Activated gamma-delta T cell treated with anti-CD3 and anti-CD28 coated beads, Interleukin-2, amount 50 U/mL, for 16 hours (primary cell): Measurements from ENCODE around the gene DRICH1.
"Not testable (repeated sequence)": the region's sequence is repeated elsewhere in the genome, so short reads cannot be mapped to it uniquely, and the experiment has no call there.

Experiments used
- DNase-seq: peaks from one replicate; pipeline ENCODE4 v3.0.0-alpha.2; 2020; ENCODE audit warnings: low read depth

The DRICH1 gene

GRCh38 chr22:23566705-23567475 is 65.2 kb downstream of the DRICH1 start:
- no peak for DNase-seq

- no peak for DNase-seq
Measured at GRCh38 chr22:23565915-23566704, 66.0 kb downstream of the DRICH1 start.

- no peak for DNase-seq
Measured at GRCh38 chr22:23565305-23565914, 66.7 kb downstream of the DRICH1 start.

- DNase-seq: no peak
Measured at GRCh38 chr22:23564276-23564675, 67.8 kb downstream of the DRICH1 start.

- no peak for DNase-seq
Measured at GRCh38 chr22:23563111-23563510, 69.0 kb downstream of the DRICH1 start.

- DNase-seq: no peak
Measured at GRCh38 chr22:23562186-23562585, 69.9 kb downstream of the DRICH1 start.

- not testable (repeated sequence) for DNase-seq
Measured at GRCh38 chr22:23561025-23561510, 71.1 kb downstream of the DRICH1 start.

GRCh38 chr22:23560215-23560614 is 71.9 kb downstream of the DRICH1 start:
- DNase-seq: not testable (repeated sequence)
